ENCODE results near the gene ARL13A.

DNA sequence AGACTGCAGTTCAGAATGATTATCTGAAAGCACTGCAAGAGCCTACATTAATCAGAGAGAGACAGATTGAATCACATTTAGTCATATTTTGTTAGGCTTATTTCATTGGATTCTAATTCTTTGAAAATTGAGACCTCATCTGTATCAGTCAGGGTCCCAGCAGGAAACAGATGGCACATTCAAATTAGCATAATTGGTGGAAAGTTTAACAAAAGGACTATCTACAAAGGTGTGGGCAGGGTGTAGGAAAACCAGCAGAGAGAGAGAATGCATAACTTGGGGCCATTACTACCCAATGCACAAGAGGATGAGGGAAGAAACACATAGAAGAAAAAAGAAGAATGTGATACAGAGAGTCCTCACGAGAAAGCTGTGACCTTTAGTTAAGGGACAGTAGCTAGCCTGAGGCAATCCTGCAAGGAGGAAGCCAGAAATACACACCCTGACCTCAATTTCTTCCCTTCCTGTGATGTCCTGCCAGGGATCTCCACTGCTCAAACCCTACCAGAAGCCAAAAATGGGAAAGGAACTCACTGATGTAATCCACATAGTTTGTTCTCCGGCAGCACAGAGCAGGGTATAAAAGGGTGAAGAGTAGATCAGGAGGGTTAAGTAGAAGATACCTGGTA, 23.1 kb upstream of the ARL13A start:
- TF ChIP-seq, protein P1, sequence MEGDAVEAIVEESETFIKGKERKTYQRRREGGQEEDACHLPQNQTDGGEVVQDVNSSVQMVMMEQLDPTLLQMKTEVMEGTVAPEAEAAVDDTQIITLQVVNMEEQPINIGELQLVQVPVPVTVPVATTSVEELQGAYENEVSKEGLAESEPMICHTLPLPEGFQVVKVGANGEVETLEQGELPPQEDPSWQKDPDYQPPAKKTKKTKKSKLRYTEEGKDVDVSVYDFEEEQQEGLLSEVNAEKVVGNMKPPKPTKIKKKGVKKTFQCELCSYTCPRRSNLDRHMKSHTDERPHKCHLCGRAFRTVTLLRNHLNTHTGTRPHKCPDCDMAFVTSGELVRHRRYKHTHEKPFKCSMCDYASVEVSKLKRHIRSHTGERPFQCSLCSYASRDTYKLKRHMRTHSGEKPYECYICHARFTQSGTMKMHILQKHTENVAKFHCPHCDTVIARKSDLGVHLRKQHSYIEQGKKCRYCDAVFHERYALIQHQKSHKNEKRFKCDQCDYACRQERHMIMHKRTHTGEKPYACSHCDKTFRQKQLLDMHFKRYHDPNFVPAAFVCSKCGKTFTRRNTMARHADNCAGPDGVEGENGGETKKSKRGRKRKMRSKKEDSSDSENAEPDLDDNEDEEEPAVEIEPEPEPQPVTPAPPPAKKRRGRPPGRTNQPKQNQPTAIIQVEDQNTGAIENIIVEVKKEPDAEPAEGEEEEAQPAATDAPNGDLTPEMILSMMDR (IDR thresholded peaks at IDR 0.05): no peak
- TF ChIP-seq POLR2A (IDR thresholded peaks at IDR 0.05) (no peak), POLR2AphosphoS5 (IDR thresholded peaks at IDR 0.05) (no peak)
